Adrenal gland (tissue), 5 donors: ENCODE results near the gene SMCR8.
A peak's percentile ranks its signal among the peaks of the same experiment; 100 is the strongest.

Experiments
- POLR2A ChIP-seq, 2 donors: fragments of 450-650 bp; IDR thresholded peaks; one replicate each; pipeline ENCODE4 v1.6.1; 2017; ENCODE audit warnings: antibody characterized with exemption in 2 of 2, mild to moderate bottlenecking in 2 of 2, moderate library complexity in 1 of 2
- TF ChIP-seq, protein P1 (sequence below), 6 experiments: fragments of 450-650 bp in 4 of 6; fragments of 200-600 bp in 2 of 6; sonication (generic) in 1 of 6; IDR thresholded peaks; 1 replicate in 5 of 6; 2 replicates in 1 of 6; pipeline versions ENCODE4 v1.5.1 to v1.8.0; 2016 to 2021; ENCODE audit warnings: antibody characterized with exemption in 6 of 6, mild to moderate bottlenecking in 2 of 6, moderate library complexity in 1 of 6
- donor health status: DM: no; HTN: no; CAD: no.

GRCh38 chr17:18323007-18323406 is 7.9 kb downstream of the SMCR8 start:
- TF ChIP-seq, protein P1, sequence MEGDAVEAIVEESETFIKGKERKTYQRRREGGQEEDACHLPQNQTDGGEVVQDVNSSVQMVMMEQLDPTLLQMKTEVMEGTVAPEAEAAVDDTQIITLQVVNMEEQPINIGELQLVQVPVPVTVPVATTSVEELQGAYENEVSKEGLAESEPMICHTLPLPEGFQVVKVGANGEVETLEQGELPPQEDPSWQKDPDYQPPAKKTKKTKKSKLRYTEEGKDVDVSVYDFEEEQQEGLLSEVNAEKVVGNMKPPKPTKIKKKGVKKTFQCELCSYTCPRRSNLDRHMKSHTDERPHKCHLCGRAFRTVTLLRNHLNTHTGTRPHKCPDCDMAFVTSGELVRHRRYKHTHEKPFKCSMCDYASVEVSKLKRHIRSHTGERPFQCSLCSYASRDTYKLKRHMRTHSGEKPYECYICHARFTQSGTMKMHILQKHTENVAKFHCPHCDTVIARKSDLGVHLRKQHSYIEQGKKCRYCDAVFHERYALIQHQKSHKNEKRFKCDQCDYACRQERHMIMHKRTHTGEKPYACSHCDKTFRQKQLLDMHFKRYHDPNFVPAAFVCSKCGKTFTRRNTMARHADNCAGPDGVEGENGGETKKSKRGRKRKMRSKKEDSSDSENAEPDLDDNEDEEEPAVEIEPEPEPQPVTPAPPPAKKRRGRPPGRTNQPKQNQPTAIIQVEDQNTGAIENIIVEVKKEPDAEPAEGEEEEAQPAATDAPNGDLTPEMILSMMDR (IDR thresholded peaks at IDR 0.05), result peak in 1 of 6 experiments; percentile 10
- no peak for TF ChIP-seq POLR2A (IDR thresholded peaks at IDR 0.05)
